GM15510 (cell line): ENCODE results near the gene LRRC75A.

ENCODE experiments used
- POLR2A ChIP-seq: IDR thresholded peaks from 3 replicates; pipeline ENCODE4 v1.6.1; 2011; ENCODE audit warnings: borderline replicate concordance; ENCODE audit not compliant: insufficient read length; ENCODE audit errors: extremely low read depth

The LRRC75A gene

GRCh38 chr17:16484445-16485175, 7.4 kb downstream of the LRRC75A start:
- TF ChIP-seq POLR2A, result no peak

GRCh38 chr17:16483021-16483645, 8.9 kb downstream of the LRRC75A start:
- TF ChIP-seq POLR2A, result no peak

- no peak for TF ChIP-seq POLR2A
Measured at GRCh38 chr17:16482253-16482652, 9.7 kb downstream of the LRRC75A start.

- no peak for TF ChIP-seq POLR2A
Measured at GRCh38 chr17:16480995-16481394, 11.0 kb downstream of the LRRC75A start.

DNA sequence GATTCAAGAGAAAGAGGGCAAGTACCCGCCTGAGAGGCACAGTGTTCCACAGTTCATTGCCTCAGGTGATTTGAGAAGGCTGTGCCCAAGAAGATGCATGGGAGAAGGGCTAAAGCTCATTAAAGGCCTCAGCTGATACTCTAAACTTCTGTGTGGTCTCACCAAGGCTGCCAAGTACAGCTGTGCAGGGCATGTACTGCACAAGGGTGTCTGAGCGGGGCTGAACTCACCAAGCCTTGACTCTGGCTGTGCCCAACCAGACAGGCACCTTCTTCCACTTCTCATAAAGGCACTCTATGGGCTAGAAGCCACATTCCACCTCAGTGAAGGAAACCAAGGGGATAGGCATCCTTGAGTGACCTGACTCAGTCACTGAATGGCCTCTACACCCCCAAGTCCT, 12.7 kb downstream of the LRRC75A start:
- no peak for TF ChIP-seq POLR2A

DNA sequence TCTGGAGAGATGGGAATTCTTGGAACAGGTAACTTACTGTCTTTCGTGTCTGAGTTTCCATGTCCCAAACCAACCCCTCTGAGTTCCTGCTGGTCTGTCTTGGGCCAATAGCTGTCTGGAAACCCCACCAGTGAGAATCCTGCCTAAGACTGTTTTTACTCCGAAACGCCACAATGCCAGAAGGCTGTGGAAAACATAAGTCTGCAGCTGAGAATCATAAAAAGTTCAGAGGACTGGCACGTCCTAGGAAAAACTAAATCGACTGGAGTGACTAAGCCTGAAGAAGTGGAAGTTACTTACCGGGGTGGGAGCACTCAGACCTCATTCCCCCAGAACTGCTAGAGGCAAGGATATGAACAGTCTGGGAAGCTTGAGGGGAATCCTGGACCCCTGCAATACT, 13.3 kb downstream of the LRRC75A start:
- no peak for TF ChIP-seq POLR2A

DNA sequence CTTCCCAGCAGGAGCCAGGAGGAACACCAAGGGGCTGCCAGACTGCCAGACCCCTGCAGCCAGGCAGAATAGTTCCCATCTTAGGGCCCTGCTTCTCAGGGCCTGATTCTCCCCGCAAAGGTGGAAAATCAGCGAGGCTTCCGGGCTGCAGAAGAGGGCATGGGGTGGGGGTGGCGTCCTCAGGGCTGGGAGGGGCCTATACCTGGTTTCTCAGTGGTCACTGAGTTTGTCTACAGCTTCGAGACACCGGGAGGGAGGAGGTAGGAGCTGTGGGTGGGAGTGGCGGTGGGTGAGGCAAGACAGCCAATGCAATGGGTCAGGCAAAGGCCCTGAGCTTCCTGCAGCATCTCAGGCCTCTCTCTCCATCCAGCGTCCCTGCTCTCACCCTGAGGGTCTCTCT, 14.3 kb downstream of the LRRC75A start:
- no peak for TF ChIP-seq POLR2A

GRCh38 chr17:16477255-16477654, 14.7 kb downstream of the LRRC75A start:
- no peak for TF ChIP-seq POLR2A

DNA sequence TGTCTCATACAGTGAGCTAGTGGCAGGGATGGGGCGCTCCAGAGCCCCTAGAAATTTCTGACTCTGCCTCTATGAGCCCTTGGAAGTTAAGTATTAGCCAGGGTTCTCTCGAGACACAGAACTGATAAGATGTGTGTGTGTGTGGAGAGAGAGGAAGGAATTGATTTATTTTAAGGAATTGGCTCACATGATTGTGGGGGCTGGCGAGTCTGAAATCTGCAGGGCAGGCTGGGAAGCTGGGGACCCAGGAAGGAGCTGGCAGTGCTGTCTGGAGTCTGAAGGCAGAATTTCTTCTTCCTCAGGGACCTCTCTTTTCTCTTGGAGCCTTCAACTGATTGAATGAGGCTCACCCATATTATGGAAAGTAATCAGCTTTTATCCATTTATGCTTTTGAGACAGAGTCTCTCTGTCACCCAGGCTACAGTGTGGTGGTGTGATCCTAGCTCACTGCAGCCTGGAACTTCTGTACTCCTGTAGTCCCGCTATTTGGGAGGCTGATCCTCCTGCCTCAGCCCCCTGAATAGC, 16.8 kb downstream of the LRRC75A start:
- no peak for TF ChIP-seq POLR2A

DNA sequence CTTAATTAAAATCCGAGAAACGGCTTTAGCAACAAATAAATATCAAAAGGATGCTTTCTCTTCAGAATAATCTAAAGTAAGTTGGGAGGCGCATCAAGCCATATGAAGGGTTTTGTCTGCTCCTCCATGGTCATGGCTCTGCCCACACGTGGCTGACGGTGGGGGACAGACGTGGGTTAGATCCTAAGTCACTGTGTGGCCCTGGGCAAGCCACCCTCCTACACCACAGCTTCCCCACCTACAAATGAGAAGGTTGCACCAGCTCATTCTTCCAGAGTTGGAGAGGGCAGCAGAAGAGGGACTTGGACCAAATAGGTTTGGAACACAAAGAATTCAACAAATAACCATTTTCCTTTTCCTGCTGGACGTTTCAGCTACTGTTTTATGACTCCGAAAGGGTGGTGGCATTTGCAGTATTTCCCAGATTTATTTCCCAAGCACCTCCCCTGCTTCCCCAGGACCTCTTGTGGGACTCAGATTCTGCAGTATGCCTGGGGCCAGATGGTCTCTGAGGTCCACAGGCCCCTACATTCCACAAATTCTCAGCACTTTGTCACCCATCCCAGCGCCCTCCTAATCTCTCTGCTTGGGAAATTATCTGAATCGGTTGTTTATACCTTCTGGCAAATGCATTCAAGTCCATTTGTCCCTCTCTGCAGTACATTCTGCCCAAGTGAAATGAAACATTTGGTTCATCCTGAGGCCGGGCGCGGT, 17.8 kb downstream of the LRRC75A start:
- no peak for TF ChIP-seq POLR2A

- TF ChIP-seq POLR2A, result no peak
Measured at GRCh38 chr17:16473044-16474011, 18.7 kb downstream of the LRRC75A start.

DNA sequence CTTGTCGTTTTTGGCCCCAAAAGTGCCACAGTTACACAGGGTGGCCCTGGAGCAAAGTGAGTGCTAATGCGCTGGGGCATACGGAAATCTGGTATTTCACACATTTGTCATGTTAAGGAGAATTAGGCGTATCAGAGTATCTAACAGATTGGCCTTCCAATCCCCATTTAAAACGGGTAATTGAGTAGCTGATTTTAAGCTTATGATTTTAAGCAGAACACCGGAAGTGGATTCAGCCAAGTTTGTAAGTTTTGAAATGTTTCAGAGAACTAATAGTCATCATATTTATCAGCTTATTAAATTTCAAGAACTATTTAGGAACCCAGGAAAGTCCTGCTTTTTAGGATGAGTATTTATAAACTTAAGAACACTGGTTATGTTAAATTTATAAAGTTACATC, 19.5 kb downstream of the LRRC75A start:
- TF ChIP-seq POLR2A, result no peak

- TF ChIP-seq POLR2A, result no peak
Measured at GRCh38 chr17:16471295-16471694, 20.7 kb downstream of the LRRC75A start.

GRCh38 chr17:16470265-16470664, 21.7 kb downstream of the LRRC75A start:
- TF ChIP-seq POLR2A, result no peak

DNA sequence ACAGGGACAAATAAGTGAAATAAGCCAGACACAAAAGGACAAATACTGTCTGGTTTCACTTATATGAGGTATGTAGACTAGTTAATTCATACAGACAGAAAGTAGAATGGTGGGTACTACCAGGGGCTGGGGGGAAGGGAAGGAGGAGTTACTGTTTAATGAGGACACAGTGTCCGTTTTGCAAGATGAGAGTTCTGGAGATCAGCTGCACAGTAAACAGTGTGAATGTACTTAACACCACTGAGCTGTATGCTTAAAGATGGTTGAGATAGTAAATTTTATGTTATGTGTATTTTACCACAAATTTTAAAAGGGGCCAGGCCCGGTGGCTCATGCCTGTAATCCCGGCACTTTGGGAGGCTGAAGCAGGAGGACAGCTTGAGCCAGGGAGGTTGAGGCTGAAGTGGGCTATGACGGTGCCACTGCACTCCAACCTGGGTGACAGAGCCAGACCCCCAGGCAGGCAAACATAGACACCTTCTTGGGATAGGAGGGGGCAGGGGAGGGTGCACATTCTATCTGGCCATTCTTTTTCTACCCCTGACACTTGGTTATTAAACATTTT, 23.5 kb downstream of the LRRC75A start:
- no peak for TF ChIP-seq POLR2A

- no peak for TF ChIP-seq POLR2A
Measured at GRCh38 chr17:16467886-16468285, 24.1 kb downstream of the LRRC75A start.
